ENCODE measurements around the gene TMEM178A. TPM values are rescaled to one million over a fixed set of nuclear protein-coding genes. Genes with fewer than 3 reads are reported as not detected.
"Not testable (repeated sequence)": the region's sequence is repeated elsewhere in the genome, so short reads cannot be mapped to it uniquely, and the experiment has no call there.

TMEM178A gene
- total RNA-seq, 4 donors from 2014 or later, result 3.0 to 12.9 (median 5.8) TPM

- TF ChIP-seq POLR2A (IDR thresholded peaks at IDR 0.05), result no peak
- no peak for TF ChIP-seq EP300 (IDR thresholded peaks at IDR 0.05)
- TF ChIP-seq CTCF (IDR thresholded peaks at IDR 0.05), result no peak
- Histone ChIP-seq H3K9me3 (no peaks in the 10 kb centered on the region), H3K27ac (no peak overlapping the region), H3K4me1 (peaks cover 0 to 6% (median 0%) of the 10 kb centered on the region in 4 donors), H3K36me3 (no peaks in the 10 kb centered on the region), H3K4me3 (no peak overlapping the region), H3K27me3 (no peaks in the 10 kb centered on the region)
- no peak for DNase-seq (ENCODE audit: low spot score in 2 of 2)
- 29% methylated on average over 2 of the region's 2 CpGs for WGBS, 2 donors
Observed at GRCh38 chr2:39622860-39623259, 42.9 kb upstream of the TMEM178A start.

- Histone ChIP-seq H3K4me1 (peaks cover 0 to 6% (median 0%) of the 10 kb centered on the region in 4 donors), H3K27ac (no peak overlapping the region), H3K27me3 (no peaks in the 10 kb centered on the region), H3K4me3 (no peak overlapping the region), H3K9me3 (no peaks in the 10 kb centered on the region), H3K36me3 (no peaks in the 10 kb centered on the region)
- TF ChIP-seq EP300 (IDR thresholded peaks at IDR 0.05) (no peak), CTCF (IDR thresholded peaks at IDR 0.05) (no peak), POLR2A (IDR thresholded peaks at IDR 0.05) (no peak)
- WGBS, 2 donors, result 59 to 66% methylated on average over 5 of the region's 5 CpGs
- DNase-seq (ENCODE audit: low spot score in 2 of 2), result no peak
Observed at GRCh38 chr2:39623917-39624316, 41.8 kb upstream of the TMEM178A start.

- Histone ChIP-seq H3K4me3 (no peak overlapping the region), H3K27ac (no peak overlapping the region), H3K36me3 (no peaks in the 10 kb centered on the region), H3K9me3 (no peaks in the 10 kb centered on the region), H3K4me1 (peaks cover 0 to 6% (median 0%) of the 10 kb centered on the region in 4 donors), H3K27me3 (no peaks in the 10 kb centered on the region)
- 71 to 76% methylated on average over 9 of the region's 9 CpGs for WGBS, 2 donors
- DNase-seq (ENCODE audit: low spot score in 2 of 2), result no peak
- no peak for TF ChIP-seq POLR2A (IDR thresholded peaks at IDR 0.05)
- no peak for TF ChIP-seq EP300 (IDR thresholded peaks at IDR 0.05)
- no peak for TF ChIP-seq CTCF (IDR thresholded peaks at IDR 0.05)
Observed at GRCh38 chr2:39625193-39625926, 40.4 kb upstream of the TMEM178A start.

GRCh38 chr2:39625927-39626270 is 39.8 kb upstream of the TMEM178A start:
- Histone ChIP-seq H3K36me3 (no peaks in the 10 kb centered on the region), H3K4me1 (peaks cover 0 to 6% (median 0%) of the 10 kb centered on the region in 4 donors), H3K27ac (no peak overlapping the region), H3K4me3 (no peak overlapping the region), H3K9me3 (no peaks in the 10 kb centered on the region), H3K27me3 (no peaks in the 10 kb centered on the region)
- WGBS, 2 donors, result 83 to 90% methylated on average over 5 of the region's 5 CpGs
- DNase-seq (ENCODE audit: low spot score in 2 of 2), result no peak
- TF ChIP-seq POLR2A (IDR thresholded peaks at IDR 0.05) (no peak), EP300 (IDR thresholded peaks at IDR 0.05) (no peak), CTCF (IDR thresholded peaks at IDR 0.05) (no peak)

- DNase-seq (ENCODE audit: low spot score in 2 of 2); H3K27me3 ChIP-seq; H3K27ac ChIP-seq; H3K36me3 ChIP-seq; H3K4me3 ChIP-seq; H3K9me3 ChIP-seq; H3K4me1 ChIP-seq: not testable (repeated sequence)
- 95 to 98% methylated on average over 16 to 19 of the region's 28 CpGs for WGBS, 2 donors
Observed at GRCh38 chr2:39628346-39628745, 37.4 kb upstream of the TMEM178A start.
